ENCODE measurements around the gene APAF1.
"Not testable (repeated sequence)": the region's sequence is repeated elsewhere in the genome, so short reads cannot be mapped to it uniquely, and the experiment has no call there.

Gene APAF1

DNA sequence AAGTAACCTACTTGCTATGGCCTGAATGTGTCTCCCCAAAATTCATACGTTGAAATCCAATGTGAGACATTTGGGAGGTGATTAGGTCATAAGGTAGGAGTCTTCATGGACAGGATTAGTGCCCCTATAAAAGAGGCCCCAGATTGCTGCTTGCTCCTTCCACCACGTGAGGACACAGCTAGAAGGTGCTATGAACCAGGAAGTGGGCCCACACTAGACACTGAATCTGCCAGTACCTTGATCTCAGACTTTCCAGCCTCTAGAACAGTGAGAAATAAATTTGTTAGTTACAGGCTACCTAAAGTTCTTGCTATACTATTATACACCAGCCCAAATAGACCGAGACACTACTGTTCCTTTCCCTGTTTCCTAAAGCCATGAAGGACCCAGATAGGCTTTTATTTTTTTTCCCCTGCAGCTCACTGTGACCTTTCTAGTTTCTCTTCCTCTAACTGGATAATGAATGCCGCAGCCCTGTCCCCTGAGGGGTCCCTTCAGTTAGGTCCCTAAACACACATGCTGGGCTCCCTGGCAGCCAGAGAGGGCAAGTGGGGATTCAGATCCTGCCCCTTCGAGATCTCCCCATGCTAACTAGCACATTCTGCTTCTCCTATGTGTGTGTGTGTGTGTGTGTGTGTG, 32.3 kb upstream of the APAF1 start:
- H3K27ac ChIP-seq, result no peak overlapping the region
- TF ChIP-seq CTCF (conservative IDR thresholded peaks at IDR 0.05; ENCODE audit: low read depth), result no peak
- POLR2A ChIA-PET (ENCODE audit: low non-redundant PET), result no interaction called here
- DNase-seq (ENCODE audit: low spot score), result no peak
- CTCF ChIA-PET, result no interaction called here

- no peak for DNase-seq (ENCODE audit: low spot score)
- CTCF ChIA-PET, result interaction anchor here (0.6 kb wide), 1 partner anchor 19 kb away, joined by 3 read pairs; no protein-coding TSS in a partner anchor
- TF ChIP-seq CTCF (conservative IDR thresholded peaks at IDR 0.05; ENCODE audit: low read depth), result no peak
- POLR2A ChIA-PET (ENCODE audit: low non-redundant PET), result no interaction called here
- no peak overlapping the region for H3K27ac ChIP-seq
These were observed 26.1 kb upstream of the APAF1 start for GRCh38 chr12:98618952-98619351.

GRCh38 chr12:98635657-98636323, 9.3 kb upstream of the APAF1 start:
- DNase-seq (ENCODE audit: low spot score), result peak; percentile 83
- H3K27ac ChIP-seq, result no peak overlapping the region
- ChIA-PET POLR2A (ENCODE audit: low non-redundant PET) (no interaction called here), CTCF (interaction anchor here (0.6 to 0.7 kb wide), 4 partner anchors 7 to 1565 kb away, joined by 3 to 7 read pairs (median 4); partner anchors contain the start of gene ACTR6)
- TF ChIP-seq CTCF (conservative IDR thresholded peaks at IDR 0.05; ENCODE audit: low read depth), result no peak

- no peak for DNase-seq (ENCODE audit: low spot score)
- no peak for TF ChIP-seq CTCF (conservative IDR thresholded peaks at IDR 0.05; ENCODE audit: low read depth)
- peak overlapping the region; percentile 76 for H3K27ac ChIP-seq
- ChIA-PET POLR2A (ENCODE audit: low non-redundant PET) (no interaction called here), CTCF (no interaction called here)
These were observed 8.0 kb upstream of the APAF1 start for GRCh38 chr12:98637068-98637467.

DNA sequence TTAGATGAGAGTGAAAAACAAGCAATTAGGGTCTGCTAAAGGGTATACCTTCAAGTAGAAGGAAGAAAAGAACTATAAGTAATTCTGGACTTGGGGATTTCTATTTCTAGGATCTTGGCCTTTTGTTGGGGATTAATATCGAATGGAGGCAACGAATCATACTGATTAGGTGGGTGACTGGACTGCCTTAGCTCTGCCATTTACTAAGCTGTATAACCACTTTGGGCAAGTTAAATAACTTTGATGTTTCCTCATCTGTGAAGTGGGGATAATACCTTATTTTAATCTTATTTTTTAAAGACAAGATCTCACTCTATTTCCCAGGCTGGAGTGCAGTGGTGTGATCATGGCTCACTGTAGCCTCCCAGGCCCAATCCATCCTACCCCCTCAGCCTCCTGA, 7.1 kb upstream of the APAF1 start:
- POLR2A ChIA-PET (ENCODE audit: low non-redundant PET), result no interaction called here
- CTCF ChIA-PET, result interaction anchor here (0.6 kb wide), 1 partner anchor 19 kb away, joined by 3 read pairs; no protein-coding TSS in a partner anchor
- TF ChIP-seq CTCF (conservative IDR thresholded peaks at IDR 0.05; ENCODE audit: low read depth), result no peak
- no peak for DNase-seq (ENCODE audit: low spot score)
- peak overlapping the region; percentile 76 for H3K27ac ChIP-seq

DNA sequence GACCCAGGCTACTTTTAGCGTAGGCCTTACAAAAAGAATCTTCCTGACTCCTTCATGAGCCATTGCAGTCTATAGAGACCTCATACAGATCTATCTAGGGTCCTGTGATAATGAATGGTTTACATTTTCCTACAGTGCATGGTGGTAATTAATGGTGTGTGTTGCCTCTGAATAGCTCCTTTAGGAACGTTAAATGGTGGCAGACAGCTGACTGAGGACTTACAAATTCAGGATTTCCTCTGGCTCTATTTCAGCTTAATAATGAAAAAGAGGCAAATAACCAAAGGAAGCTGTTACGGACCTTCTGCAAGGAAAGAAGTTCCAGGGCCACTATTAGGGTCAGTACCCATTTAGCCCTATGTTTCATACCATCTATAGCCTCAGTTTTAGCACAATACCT, 5.6 kb upstream of the APAF1 start:
- DNase-seq (ENCODE audit: low spot score), result no peak
- no peak for TF ChIP-seq CTCF (conservative IDR thresholded peaks at IDR 0.05; ENCODE audit: low read depth)
- ChIA-PET CTCF (interaction anchor here (0.6 kb wide), 1 partner anchor 845 kb away, joined by 3 read pairs; no protein-coding TSS in a partner anchor), POLR2A (ENCODE audit: low non-redundant PET) (no interaction called here)
- H3K27ac ChIP-seq, result no peak overlapping the region

DNA sequence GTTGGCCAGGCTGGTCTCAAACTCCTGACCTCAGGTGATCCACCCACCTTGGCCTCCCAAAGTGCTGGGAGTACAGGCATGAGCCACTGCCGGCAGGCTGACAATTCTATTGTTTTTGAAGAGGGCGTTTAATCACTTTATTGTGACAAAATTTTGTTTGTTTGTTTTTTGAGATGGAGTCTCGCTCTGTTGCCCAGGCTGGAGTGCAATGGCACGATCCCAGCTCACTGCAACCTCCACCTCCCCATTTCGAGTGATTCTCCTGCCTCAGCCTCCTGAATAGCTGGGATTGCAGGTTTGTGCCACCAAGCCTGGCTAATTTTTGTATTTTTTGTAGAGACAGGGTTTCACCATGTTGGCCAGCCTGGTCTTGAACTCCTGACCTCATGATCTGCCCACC, 2.3 kb upstream of the APAF1 start:
- H3K27ac ChIP-seq, result peak overlapping the region; percentile 100
- DNase-seq (ENCODE audit: low spot score); POLR2A ChIA-PET (ENCODE audit: low non-redundant PET); CTCF ChIA-PET: not testable (repeated sequence)

Measured in RWPE1 (cell line).